ENCODE results near the gene KRT80.
A peak's percentile ranks its signal among the peaks of the same experiment; 100 is the strongest.

Gene KRT80

GRCh38 chr12:52132754-52133161 lies 59.1 kb downstream of the KRT80 start:
- no peak for TF ChIP-seq CTCF (IDR thresholded peaks at IDR 0.05; ENCODE audit: control insufficient read depth, extremely low read depth, insufficient read depth)
- no peak overlapping the region for H3K4me3 ChIP-seq (ENCODE audit: low read depth, low read length)
- no peak for DNase-seq (ENCODE audit: low read depth)

GRCh38 chr12:52130711-52131110 lies 61.1 kb downstream of the KRT80 start:
- TF ChIP-seq CTCF (IDR thresholded peaks at IDR 0.05; ENCODE audit: control insufficient read depth, extremely low read depth, insufficient read depth) = no peak
- DNase-seq (ENCODE audit: low read depth) = peak; percentile 50
- no peak overlapping the region for H3K4me3 ChIP-seq (ENCODE audit: low read depth, low read length)

- TF ChIP-seq CTCF (IDR thresholded peaks at IDR 0.05; ENCODE audit: control insufficient read depth, extremely low read depth, insufficient read depth) = no peak
- DNase-seq (ENCODE audit: low read depth) = no peak
- H3K4me3 ChIP-seq (ENCODE audit: low read depth, low read length) = no peak overlapping the region
Measured at GRCh38 chr12:52127683-52128450, 63.9 kb downstream of the KRT80 start.

DNA sequence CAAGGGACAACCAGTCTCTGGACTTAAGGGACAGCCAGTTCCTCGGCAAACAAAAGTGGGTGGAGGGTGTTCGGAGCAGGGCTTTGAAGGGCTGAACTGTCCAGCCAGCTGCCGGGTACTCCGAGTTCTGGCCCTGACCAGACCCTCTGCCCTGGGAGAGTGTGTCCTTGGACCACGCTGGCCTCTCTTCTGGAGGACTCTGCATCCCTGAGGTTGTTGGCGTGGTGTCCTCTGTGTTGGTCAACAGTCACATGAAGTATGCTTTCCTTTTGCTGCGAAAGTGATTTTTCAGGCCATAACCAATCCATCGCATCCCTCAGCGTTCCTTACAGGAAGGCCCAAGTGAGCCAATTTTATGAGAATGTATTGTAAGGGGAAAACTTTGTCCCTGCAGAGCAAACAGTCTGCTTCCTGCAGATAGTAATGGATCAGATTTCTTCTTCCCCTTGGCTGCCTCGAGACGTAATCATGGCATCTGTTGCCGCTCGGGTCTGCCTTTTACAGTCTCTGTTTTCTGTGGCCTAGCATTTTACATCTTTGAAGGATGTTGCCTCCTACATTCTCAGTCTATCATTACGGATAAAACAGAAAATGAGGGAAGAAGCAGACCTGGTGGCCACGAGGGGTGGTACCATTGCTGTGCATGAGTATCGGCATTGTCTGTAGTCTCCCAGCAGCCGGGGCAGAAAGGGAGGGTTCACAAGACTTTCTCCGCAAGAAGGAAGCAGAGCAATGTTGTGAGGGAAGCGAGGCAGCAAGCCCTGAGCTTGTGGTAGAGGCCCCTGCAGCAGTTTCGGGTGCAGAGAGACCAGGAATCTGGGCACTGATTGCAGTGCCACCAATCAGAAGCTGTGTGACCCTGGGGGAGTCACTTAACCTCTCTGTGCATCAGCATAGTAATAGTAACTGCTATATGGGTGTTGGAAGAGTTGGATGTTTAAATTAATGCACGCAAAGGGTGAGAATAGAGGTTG lies 64.9 kb downstream of the KRT80 start:
- TF ChIP-seq CTCF (IDR thresholded peaks at IDR 0.05; ENCODE audit: control insufficient read depth, extremely low read depth, insufficient read depth) = no peak
- no peak overlapping the region for H3K4me3 ChIP-seq (ENCODE audit: low read depth, low read length)
- DNase-seq (ENCODE audit: low read depth) = peak; percentile 79

DNA sequence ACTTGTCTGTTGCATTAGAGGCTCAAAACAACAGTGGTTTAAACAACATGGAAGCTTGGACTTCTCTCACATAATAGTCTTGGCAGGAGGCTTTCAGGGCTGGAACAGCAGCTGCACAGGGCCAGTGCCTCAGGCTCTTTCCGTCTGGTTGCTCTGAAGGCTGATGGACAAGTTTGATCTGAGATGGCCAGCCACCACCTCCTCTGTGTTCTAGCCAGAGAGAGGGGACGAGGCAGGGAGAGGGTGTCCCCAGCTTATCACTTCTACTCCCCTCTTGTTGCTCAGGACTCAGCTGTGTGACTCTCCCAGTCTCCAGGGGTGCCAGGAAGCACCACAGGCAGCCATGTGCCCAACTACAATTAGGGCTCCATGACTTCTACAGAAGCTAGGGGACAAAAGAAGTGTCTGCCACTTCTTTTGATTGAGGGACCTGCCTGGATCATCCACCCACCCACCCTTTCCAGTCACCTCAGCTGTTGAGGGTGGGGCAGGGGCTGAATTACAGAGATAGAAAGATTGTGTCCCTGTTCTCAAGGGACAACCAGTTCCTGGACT lies 65.7 kb downstream of the KRT80 start:
- TF ChIP-seq CTCF (IDR thresholded peaks at IDR 0.05; ENCODE audit: control insufficient read depth, extremely low read depth, insufficient read depth) = no peak
- no peak for DNase-seq (ENCODE audit: low read depth)
- H3K4me3 ChIP-seq (ENCODE audit: low read depth, low read length) = no peak overlapping the region

DNA sequence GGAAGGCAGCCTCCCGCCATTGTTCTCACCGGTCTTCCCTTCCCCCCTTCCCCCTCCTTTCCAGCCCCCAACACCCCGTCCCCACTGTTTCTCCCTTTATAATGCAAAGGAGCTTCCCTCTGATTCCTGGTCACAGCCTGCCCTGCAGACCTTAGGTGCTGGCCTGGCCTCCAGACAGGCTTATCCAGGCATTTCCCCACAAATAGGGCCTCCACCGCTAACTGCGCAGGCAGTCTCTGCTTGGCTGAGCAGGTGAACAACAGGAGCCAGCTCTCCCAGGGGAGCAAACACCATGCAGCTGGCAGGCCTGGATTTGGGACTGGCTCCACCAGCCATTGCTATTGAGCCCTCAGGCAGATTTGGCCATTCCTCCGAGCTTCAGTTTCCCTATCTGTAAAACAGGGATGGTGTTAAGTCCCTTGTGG lies 66.3 kb downstream of the KRT80 start:
- DNase-seq (ENCODE audit: low read depth) = no peak
- H3K4me3 ChIP-seq (ENCODE audit: low read depth, low read length) = no peak overlapping the region
- TF ChIP-seq CTCF (IDR thresholded peaks at IDR 0.05; ENCODE audit: control insufficient read depth, extremely low read depth, insufficient read depth) = no peak

Data from LNCaP clone FGC (cell line).